H9 (cell line): ENCODE measurements around the gene MRFAP1. TPM values are rescaled to one million over a fixed set of nuclear protein-coding genes. Genes with fewer than 3 reads are reported as not detected.

Source experiments
- DNase-seq: peaks from one replicate; pipeline ENCODE4 v3.0.0-alpha.2; 2017
- H2AFZ ChIP-seq: one replicate; pipeline ENCODE4 v1.6.1; 2013; ENCODE audit warnings: mild to moderate bottlenecking, low read length, control low read depth, moderate library complexity
- H2AK5ac ChIP-seq: 2 replicates; pipeline ENCODE4 v1.6.1; 2013; ENCODE audit warnings: low read length, control low read depth, mixed read lengths; ENCODE audit not compliant: insufficient read length
- H2BK120ac ChIP-seq: one replicate; pipeline ENCODE4 v1.6.1; 2013; ENCODE audit warnings: low read depth, mild to moderate bottlenecking, low read length, control low read depth, inconsistent platforms; ENCODE audit not compliant: poor library complexity, severe bottlenecking
- H2BK12ac ChIP-seq: 2 replicates; pipeline ENCODE4 v1.6.1; 2013; ENCODE audit warnings: low read length, control low read depth, mixed read lengths, low read depth; ENCODE audit not compliant: insufficient read length
- H2BK15ac ChIP-seq: 2 replicates; pipeline ENCODE4 v1.6.1; 2013; ENCODE audit warnings: low read depth, low read length, control low read depth
- H2BK20ac ChIP-seq: one replicate; pipeline ENCODE4 v1.6.1; 2013; ENCODE audit warnings: low read depth, mild to moderate bottlenecking, low read length, control low read depth, inconsistent platforms; ENCODE audit not compliant: poor library complexity, severe bottlenecking
- H2BK5ac ChIP-seq: 2 replicates; pipeline ENCODE4 v1.6.1; 2013; ENCODE audit warnings: low read length, control low read depth, mixed read lengths; ENCODE audit not compliant: insufficient read length
- H3K14ac ChIP-seq: 2 replicates; pipeline ENCODE4 v1.6.1; 2013; ENCODE audit warnings: low read length, control low read depth; ENCODE audit not compliant: insufficient read depth
- H3K18ac ChIP-seq: 2 replicates; pipeline ENCODE4 v1.6.1; 2013; ENCODE audit warnings: low read depth, mild to moderate bottlenecking, mixed read lengths, low read length, control low read depth; ENCODE audit not compliant: insufficient read length
- H3K23ac ChIP-seq: 2 replicates; pipeline ENCODE4 v1.6.1; 2013; ENCODE audit warnings: low read length, control low read depth, mixed read lengths, low read depth; ENCODE audit not compliant: insufficient read length
- H3K23me2 ChIP-seq: 2 replicates; pipeline ENCODE4 v1.6.1; 2013; ENCODE audit warnings: low read depth, mild to moderate bottlenecking, mixed read lengths, low read length, control low read depth; ENCODE audit not compliant: insufficient read length, poor library complexity, severe bottlenecking
- H3K27ac ChIP-seq: 2 replicates; pipeline ENCODE4 v1.5.1; 2013; ENCODE audit warnings: low read length, control low read depth, mixed read lengths, low read depth; ENCODE audit not compliant: insufficient read length
- H3K27me3 ChIP-seq: 2 replicates; pipeline ENCODE4 v1.6.1; 2013; ENCODE audit warnings: low read length, control low read depth, inconsistent platforms; ENCODE audit not compliant: insufficient read depth
- H3K4ac ChIP-seq: 2 replicates; pipeline ENCODE4 v1.6.1; 2013; ENCODE audit warnings: low read depth, mild to moderate bottlenecking, control low read depth, inconsistent platforms, low read length, moderate library complexity
- H3K4me1 ChIP-seq: 2 replicates; pipeline ENCODE4 v1.6.1; 2013; ENCODE audit warnings: low read length, control low read depth, inconsistent platforms; ENCODE audit not compliant: insufficient read depth
- H3K4me2 ChIP-seq: 2 replicates; pipeline ENCODE4 v1.6.1; 2013; ENCODE audit warnings: low read length, control low read depth, mixed read lengths; ENCODE audit not compliant: insufficient read length, insufficient read depth
- H3K56ac ChIP-seq: 2 replicates; pipeline ENCODE4 v1.6.1; 2013; ENCODE audit warnings: low read depth, mild to moderate bottlenecking, mixed read lengths, low read length, control low read depth; ENCODE audit not compliant: insufficient read length
- H3K79me1 ChIP-seq: 2 replicates; pipeline ENCODE4 v1.6.1; 2013; ENCODE audit warnings: low read depth, mild to moderate bottlenecking, moderate library complexity, low read length, control low read depth, inconsistent platforms; ENCODE audit not compliant: insufficient read depth, poor library complexity, severe bottlenecking
- H3K79me2 ChIP-seq: 2 replicates; pipeline ENCODE4 v1.6.1; 2013; ENCODE audit warnings: low read length, control low read depth, inconsistent platforms; ENCODE audit not compliant: insufficient read depth
- H3K9ac ChIP-seq: 2 replicates; pipeline ENCODE4 v1.6.1; 2013; ENCODE audit warnings: low read length, control low read depth, mixed read lengths; ENCODE audit not compliant: insufficient read length; ENCODE audit errors: extremely low read depth
- H3K9me3 ChIP-seq: one replicate; pipeline ENCODE4 v1.6.1; 2013; ENCODE audit warnings: low read depth, low read length, inconsistent platforms; ENCODE audit not compliant: control insufficient read depth
- H3T11ph ChIP-seq: one replicate; pipeline ENCODE4 v1.6.1; 2013; ENCODE audit warnings: mild to moderate bottlenecking, low read length, control low read depth, inconsistent platforms
- H4K20me1 ChIP-seq: one replicate; pipeline ENCODE4 v1.6.1; 2013; ENCODE audit not compliant: control insufficient read depth, insufficient read length, insufficient read depth
- H4K5ac ChIP-seq: 2 replicates; pipeline ENCODE4 v1.6.1; 2013; ENCODE audit warnings: low read depth, mild to moderate bottlenecking, mixed read lengths, low read length, control low read depth; ENCODE audit not compliant: insufficient read length
- H4K8ac ChIP-seq: replicated peaks from 2 replicates; pipeline ENCODE4 v1.6.1; 2013; ENCODE audit warnings: low read length, control low read depth, mixed read lengths, low read depth; ENCODE audit not compliant: insufficient read length
- H4K91ac ChIP-seq: 2 replicates; pipeline ENCODE4 v1.6.1; 2013; ENCODE audit warnings: low read depth, mild to moderate bottlenecking, moderate library complexity, mixed read lengths, low read length, control low read depth; ENCODE audit not compliant: insufficient read length
- H3K27ac Mint-ChIP-seq, 3 experiments: 2 replicates in 2 of 3; 3 replicates in 1 of 3; pipeline ENCODE4 v1.8.0; 2020 to 2021; ENCODE audit warnings: mixed read lengths in 3 of 3, mild to moderate bottlenecking in 1 of 3, moderate library complexity in 1 of 3
- H3K27me3 Mint-ChIP-seq: 2 replicates; pipeline ENCODE4 v1.8.0; 2021; ENCODE audit warnings: low read depth, mild to moderate bottlenecking, moderate library complexity, mixed read lengths
- H3K36me3 Mint-ChIP-seq, 3 experiments: 2 replicates in 2 of 3; 3 replicates in 1 of 3; pipeline ENCODE4 v1.8.0; 2020 to 2021; ENCODE audit warnings: low read depth in 3 of 3, mixed read lengths in 3 of 3; ENCODE audit not compliant: insufficient read depth in 1 of 3
- H3K4me1 Mint-ChIP-seq, 2 experiments: 2 replicates each; pipeline ENCODE4 v1.8.0; 2020; ENCODE audit warnings: mixed read lengths in 2 of 2
- H3K4me3 Mint-ChIP-seq, 2 experiments: 2 replicates in 1 of 2; 3 replicates in 1 of 2; pipeline ENCODE4 v1.8.0; 2020 to 2021; ENCODE audit warnings: mild to moderate bottlenecking in 2 of 2, mixed read lengths in 2 of 2, moderate library complexity in 1 of 2
- H3K9me3 Mint-ChIP-seq, 2 experiments: 2 replicates in 1 of 2; 3 replicates in 1 of 2; pipeline ENCODE4 v1.8.0; 2020; ENCODE audit warnings: mild to moderate bottlenecking in 2 of 2, mixed read lengths in 2 of 2, moderate library complexity in 1 of 2
- WGBS: extraction: QIAGEN DNeasy Blood & Tissue Kit; methylation state at CpG from one replicate; pipeline ENCODE4 v1.1.7; 2013; ENCODE audit warnings: missing lambda C conversion rate, low lambda C conversion rate, mixed read lengths; ENCODE audit not compliant: insufficient read length; ENCODE audit errors: extremely low coverage; 5-methylcytosine and 5-hydroxymethylcytosine counted together
- total RNA-seq: library from RNA; stranded (reverse); gene quantifications from 2 replicates; pipeline ENCODE4 v1.2.1, GENCODE V29; 2021
- TF ChIP-seq, protein P1 (sequence below): fragments of 200-600 bp; sonication (generic); conservative IDR thresholded peaks from 3 replicates; pipeline ENCODE4 v1.8.0; 2021; ENCODE audit warnings: antibody characterized with exemption, mild to moderate bottlenecking

The MRFAP1 gene
- total RNA-seq, 1 experiment from 2014 or later: 328 TPM

DNA sequence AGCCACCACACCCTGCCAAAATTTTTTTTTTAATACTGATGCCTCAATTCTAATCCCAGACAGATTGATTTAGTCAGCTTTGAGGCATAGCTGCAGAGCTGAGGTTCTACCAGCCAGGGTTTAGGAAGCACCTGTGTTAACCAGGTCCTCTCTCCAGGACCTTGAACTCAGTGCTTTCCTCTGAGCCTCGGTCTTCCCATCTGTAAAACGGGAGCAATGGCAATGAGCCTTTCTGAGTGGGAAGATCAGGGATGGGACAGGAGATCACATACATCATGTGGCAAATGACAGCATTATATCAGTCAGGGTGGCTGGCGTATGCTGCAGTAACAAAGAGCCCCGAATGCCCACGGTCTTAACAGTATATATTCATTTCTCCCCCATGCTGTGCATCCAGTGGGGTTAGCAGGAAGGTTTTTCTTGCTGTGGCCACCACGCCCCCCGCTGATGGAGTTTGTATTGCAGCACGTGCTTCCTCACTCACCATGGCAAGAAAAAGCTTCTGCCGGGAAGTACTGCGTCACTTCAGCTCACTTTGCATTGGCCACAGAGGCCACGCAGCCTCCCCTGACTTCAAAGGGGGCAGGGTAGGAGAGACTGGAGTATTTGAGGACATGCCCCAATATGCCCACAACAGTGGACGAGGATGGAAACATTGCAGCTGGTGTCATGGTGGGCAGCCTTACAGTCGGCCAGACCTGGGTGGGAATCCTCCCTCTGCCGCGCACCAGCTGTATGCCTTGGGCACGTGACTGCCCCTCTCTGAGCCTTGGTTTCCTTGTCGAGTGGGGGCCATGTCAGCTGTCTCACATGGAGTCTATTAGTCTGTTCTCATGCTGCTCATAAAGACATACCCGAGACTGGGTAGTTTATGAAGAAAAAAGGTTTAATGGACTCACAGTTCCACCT, 24.1 kb upstream of the MRFAP1 start:
- DNase-seq: no peak

More for the DNA sequence above, 24.1 kb upstream of the MRFAP1 start:
- Histone ChIP-seq H2BK15ac (no peak overlapping the region), H4K20me1 (no peaks in the 10 kb centered on the region), H2AK5ac (no peak overlapping the region), H3K14ac (no peak overlapping the region), H3K4ac (no peak overlapping the region), H3K4me1 (no peaks in the 10 kb centered on the region), H3K56ac (no peak overlapping the region), H2BK20ac (no peak overlapping the region), H2AFZ (no peak overlapping the region), H3K79me1 (no peaks in the 10 kb centered on the region), H3K9ac (no peak overlapping the region), H4K5ac (no peak overlapping the region), H4K91ac (no peak overlapping the region), H3T11ph (no peak overlapping the region), H3K27ac (no peak overlapping the region), H3K23me2 (no peaks in the 10 kb centered on the region), H4K8ac (no peak overlapping the region), H3K18ac (no peak overlapping the region), H2BK12ac (no peak overlapping the region), H3K79me2 (no peaks in the 10 kb centered on the region), H2BK120ac (no peak overlapping the region), H3K27me3 (no peaks in the 10 kb centered on the region; the same call in 1 of the 2 replicates), H3K4me2 (no peak overlapping the region), H3K23ac (no peak overlapping the region), H2BK5ac (no peak overlapping the region), H3K9me3 (no peaks in the 10 kb centered on the region)
- no peak overlapping the region for H3K27ac Mint-ChIP-seq
- no peaks in the 10 kb centered on the region for H3K4me1 Mint-ChIP-seq
- H3K36me3 Mint-ChIP-seq: peaks cover 9 to 30% (median 11%) of the 10 kb centered on the region in 3 experiments; a peak in 6 of 7 replicates
- TF ChIP-seq, protein P1, sequence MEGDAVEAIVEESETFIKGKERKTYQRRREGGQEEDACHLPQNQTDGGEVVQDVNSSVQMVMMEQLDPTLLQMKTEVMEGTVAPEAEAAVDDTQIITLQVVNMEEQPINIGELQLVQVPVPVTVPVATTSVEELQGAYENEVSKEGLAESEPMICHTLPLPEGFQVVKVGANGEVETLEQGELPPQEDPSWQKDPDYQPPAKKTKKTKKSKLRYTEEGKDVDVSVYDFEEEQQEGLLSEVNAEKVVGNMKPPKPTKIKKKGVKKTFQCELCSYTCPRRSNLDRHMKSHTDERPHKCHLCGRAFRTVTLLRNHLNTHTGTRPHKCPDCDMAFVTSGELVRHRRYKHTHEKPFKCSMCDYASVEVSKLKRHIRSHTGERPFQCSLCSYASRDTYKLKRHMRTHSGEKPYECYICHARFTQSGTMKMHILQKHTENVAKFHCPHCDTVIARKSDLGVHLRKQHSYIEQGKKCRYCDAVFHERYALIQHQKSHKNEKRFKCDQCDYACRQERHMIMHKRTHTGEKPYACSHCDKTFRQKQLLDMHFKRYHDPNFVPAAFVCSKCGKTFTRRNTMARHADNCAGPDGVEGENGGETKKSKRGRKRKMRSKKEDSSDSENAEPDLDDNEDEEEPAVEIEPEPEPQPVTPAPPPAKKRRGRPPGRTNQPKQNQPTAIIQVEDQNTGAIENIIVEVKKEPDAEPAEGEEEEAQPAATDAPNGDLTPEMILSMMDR: no peak
- WGBS: no CpG with 5 or more reads among the region's 18 CpGs
- no peaks in the 10 kb centered on the region; the same call in 1 of the 2 replicates for H3K27me3 Mint-ChIP-seq
- H3K9me3 Mint-ChIP-seq: no peaks in the 10 kb centered on the region
- H3K4me3 Mint-ChIP-seq: no peak overlapping the region
